Measurements from ENCODE around the gene NR4A2.

DNA sequence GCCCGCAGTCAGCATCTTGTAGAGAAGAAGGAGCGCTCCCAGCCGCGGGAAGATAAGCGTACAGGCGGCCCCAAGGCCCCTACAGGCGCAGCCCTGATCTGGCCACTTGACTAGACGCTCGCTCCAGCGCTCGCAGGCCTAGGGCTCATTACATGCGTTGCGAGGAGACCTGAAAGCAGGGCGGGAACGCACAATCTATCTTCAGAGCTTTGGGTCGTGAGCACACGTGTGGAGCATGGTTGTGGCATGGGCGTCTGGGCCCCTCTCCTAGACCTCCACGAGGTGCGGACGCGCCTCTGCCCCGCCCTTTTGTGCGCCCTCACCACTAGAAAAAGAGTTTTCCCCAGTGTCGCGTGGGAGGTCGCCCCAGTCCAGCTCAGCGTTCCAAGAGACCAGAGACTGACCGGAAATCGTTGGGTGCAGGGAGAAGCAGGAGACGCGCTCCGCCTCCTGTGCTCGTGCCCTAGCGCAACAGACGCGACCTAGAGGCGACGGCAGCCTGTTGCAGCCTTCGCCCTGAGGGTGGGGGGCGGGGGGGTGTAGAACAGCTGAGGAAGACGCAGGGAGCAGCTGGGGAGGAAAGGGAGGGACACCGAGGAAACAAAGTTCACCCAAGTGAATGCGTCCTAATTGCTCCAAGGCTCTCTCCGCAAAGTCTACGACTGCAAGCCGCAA lies 12.6 kb downstream of the NR4A2 start:
- TF ChIP-seq, protein P1, sequence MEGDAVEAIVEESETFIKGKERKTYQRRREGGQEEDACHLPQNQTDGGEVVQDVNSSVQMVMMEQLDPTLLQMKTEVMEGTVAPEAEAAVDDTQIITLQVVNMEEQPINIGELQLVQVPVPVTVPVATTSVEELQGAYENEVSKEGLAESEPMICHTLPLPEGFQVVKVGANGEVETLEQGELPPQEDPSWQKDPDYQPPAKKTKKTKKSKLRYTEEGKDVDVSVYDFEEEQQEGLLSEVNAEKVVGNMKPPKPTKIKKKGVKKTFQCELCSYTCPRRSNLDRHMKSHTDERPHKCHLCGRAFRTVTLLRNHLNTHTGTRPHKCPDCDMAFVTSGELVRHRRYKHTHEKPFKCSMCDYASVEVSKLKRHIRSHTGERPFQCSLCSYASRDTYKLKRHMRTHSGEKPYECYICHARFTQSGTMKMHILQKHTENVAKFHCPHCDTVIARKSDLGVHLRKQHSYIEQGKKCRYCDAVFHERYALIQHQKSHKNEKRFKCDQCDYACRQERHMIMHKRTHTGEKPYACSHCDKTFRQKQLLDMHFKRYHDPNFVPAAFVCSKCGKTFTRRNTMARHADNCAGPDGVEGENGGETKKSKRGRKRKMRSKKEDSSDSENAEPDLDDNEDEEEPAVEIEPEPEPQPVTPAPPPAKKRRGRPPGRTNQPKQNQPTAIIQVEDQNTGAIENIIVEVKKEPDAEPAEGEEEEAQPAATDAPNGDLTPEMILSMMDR (IDR thresholded peaks at IDR 0.05): no peak; the same call in 1 of the 2 replicates
- TF ChIP-seq POLR2AphosphoS5 (IDR thresholded peaks at IDR 0.05; ENCODE audit: low read depth, low read length) (no peak), SIN3A (IDR thresholded peaks at IDR 0.05; ENCODE audit: borderline replicate concordance, insufficient read depth, low read depth, low read length) (no peak)
- TF ChIP-seq, protein P2, sequence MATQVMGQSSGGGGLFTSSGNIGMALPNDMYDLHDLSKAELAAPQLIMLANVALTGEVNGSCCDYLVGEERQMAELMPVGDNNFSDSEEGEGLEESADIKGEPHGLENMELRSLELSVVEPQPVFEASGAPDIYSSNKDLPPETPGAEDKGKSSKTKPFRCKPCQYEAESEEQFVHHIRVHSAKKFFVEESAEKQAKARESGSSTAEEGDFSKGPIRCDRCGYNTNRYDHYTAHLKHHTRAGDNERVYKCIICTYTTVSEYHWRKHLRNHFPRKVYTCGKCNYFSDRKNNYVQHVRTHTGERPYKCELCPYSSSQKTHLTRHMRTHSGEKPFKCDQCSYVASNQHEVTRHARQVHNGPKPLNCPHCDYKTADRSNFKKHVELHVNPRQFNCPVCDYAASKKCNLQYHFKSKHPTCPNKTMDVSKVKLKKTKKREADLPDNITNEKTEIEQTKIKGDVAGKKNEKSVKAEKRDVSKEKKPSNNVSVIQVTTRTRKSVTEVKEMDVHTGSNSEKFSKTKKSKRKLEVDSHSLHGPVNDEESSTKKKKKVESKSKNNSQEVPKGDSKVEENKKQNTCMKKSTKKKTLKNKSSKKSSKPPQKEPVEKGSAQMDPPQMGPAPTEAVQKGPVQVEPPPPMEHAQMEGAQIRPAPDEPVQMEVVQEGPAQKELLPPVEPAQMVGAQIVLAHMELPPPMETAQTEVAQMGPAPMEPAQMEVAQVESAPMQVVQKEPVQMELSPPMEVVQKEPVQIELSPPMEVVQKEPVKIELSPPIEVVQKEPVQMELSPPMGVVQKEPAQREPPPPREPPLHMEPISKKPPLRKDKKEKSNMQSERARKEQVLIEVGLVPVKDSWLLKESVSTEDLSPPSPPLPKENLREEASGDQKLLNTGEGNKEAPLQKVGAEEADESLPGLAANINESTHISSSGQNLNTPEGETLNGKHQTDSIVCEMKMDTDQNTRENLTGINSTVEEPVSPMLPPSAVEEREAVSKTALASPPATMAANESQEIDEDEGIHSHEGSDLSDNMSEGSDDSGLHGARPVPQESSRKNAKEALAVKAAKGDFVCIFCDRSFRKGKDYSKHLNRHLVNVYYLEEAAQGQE (IDR thresholded peaks at IDR 0.05; ENCODE audit: insufficient read depth in 1 of 2, low read depth in 2 of 2, low read length in 1 of 2): no peak
